Immature natural killer cell (primary cell): ENCODE data around the gene TMSB15A. TPM values are rescaled to one million over a fixed set of nuclear protein-coding genes. Genes with fewer than 3 reads are reported as not detected.
"Not testable (repeated sequence)": the region's sequence is repeated elsewhere in the genome, so short reads cannot be mapped to it uniquely, and the experiment has no call there.

Experiments used
- DNase-seq, 3 donors: peaks; one replicate each; pipeline ENCODE4 v3.0.0; 2022; ENCODE audit warnings: mixed read lengths in 1 of 3
- H3K27ac Mint-ChIP-seq, 6 donors: one replicate each; pipeline ENCODE4 v1.8.0; 2020; ENCODE audit warnings: mixed read lengths in 6 of 6, mild to moderate bottlenecking in 5 of 6, inconsistent platforms in 4 of 6, moderate library complexity in 3 of 6
- H3K27me3 Mint-ChIP-seq, 3 donors: one replicate each; pipeline ENCODE4 v1.8.0; 2020 to 2021; ENCODE audit warnings: low read depth in 3 of 3, mild to moderate bottlenecking in 3 of 3, mixed read lengths in 3 of 3, moderate library complexity in 3 of 3, inconsistent platforms in 1 of 3
- H3K36me3 Mint-ChIP-seq, 3 donors: one replicate each; pipeline ENCODE4 v1.8.0; 2020; ENCODE audit warnings: mixed read lengths in 3 of 3, inconsistent platforms in 2 of 3, mild to moderate bottlenecking in 2 of 3
- H3K4me1 Mint-ChIP-seq, 2 donors: one replicate each; pipeline ENCODE4 v1.8.0; 2020; ENCODE audit warnings: inconsistent platforms in 2 of 2, mild to moderate bottlenecking in 2 of 2, mixed read lengths in 2 of 2, moderate library complexity in 1 of 2
- H3K4me3 Mint-ChIP-seq, 5 donors: one replicate each; pipeline ENCODE4 v1.8.0; 2020; ENCODE audit warnings: mild to moderate bottlenecking in 5 of 5, mixed read lengths in 5 of 5, inconsistent platforms in 3 of 5, moderate library complexity in 3 of 5
- H3K9me3 Mint-ChIP-seq, 6 donors: one replicate each; pipeline ENCODE4 v1.8.0; 2020; ENCODE audit warnings: mild to moderate bottlenecking in 6 of 6, mixed read lengths in 6 of 6, inconsistent platforms in 4 of 6, moderate library complexity in 3 of 6
- polyA plus RNA-seq, 3 donors: library from polyadenylated mRNA; unstranded; fragments of 300-500 nt; fragmentation: Illumina TruSeq; gene quantifications; one replicate each; pipeline ENCODE4 v1.2.3, GENCODE V29; 2021

Gene TMSB15A
- polyA plus RNA-seq, 3 donors from 2014 or later, result 0.92 TPM; not detected in 2

DNA sequence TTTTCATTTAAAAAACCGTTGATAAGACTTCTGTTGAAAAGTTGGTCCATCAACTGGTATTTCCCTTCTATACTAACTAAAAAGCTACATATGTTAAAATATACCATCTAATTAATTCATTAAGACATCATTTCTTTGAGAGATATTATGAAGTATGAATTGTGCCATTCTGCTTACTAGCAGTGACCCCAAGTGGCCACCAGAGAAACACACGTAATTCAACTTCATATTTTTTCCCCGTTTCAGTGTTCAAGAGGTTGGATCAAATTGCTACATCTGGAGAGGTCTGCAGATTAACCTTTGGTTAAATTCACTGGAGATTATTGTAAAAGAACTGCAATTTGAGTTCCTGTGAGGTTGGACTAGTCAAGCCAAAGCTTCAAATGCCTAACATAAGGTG, 46.3 kb downstream of the TMSB15A start:
- not testable (repeated sequence) for DNase-seq, H3K4me3 Mint-ChIP-seq, H3K27me3 Mint-ChIP-seq

More for the DNA sequence above, 46.3 kb downstream of the TMSB15A start:
- H3K36me3 Mint-ChIP-seq, H3K9me3 Mint-ChIP-seq, H3K27ac Mint-ChIP-seq, H3K4me1 Mint-ChIP-seq: not testable (repeated sequence)

Other genes with a start within 250 kb of the TMSB15A start
- not detected for gene NXF2B, start 76.7 kb downstream of the TMSB15A start, polyA plus RNA-seq
- gene TCP11X2, start 44.9 kb downstream of the TMSB15A start, polyA plus RNA-seq, result not detected
- gene ARMCX5, start 82.8 kb upstream of the TMSB15A start, polyA plus RNA-seq, result 10 to 100 TPM in 1 of 3 donors, 1 to 10 TPM in 2; 5.3 to 10.4 (median 8.3) TPM
- gene GPRASP1, start 134.7 kb upstream of the TMSB15A start, polyA plus RNA-seq, result 1 to 10 TPM in 1 of 3 donors, under 1 TPM in 1, not detected in 1; 0.41 to 1.5 TPM
- gene GPRASP2, start 195.7 kb upstream of the TMSB15A start, polyA plus RNA-seq, result 1 to 10 TPM in 1 of 3 donors, under 1 TPM in 2; 0.84 to 3.7 (median 0.99) TPM
- gene GPRASP3, start 204.0 kb upstream of the TMSB15A start, polyA plus RNA-seq, result under 1 TPM in 2 of 3 donors, not detected in 1; 0.16 to 0.81 TPM